GM12874 (cell line): Measurements from ENCODE around the gene RPP30.

Experiments used
- TF ChIP-seq, protein P1 (sequence below): IDR thresholded peaks from 2 replicates; pipeline ENCODE4 v1.5.1; 2011; ENCODE audit warnings: low read depth, mild to moderate bottlenecking, control low read depth, low read length, moderate library complexity; ENCODE audit not compliant: insufficient read depth

The RPP30 gene

GRCh38 chr10:90927293-90927692 lies 55.5 kb downstream of the RPP30 start:
- TF ChIP-seq, protein P1, sequence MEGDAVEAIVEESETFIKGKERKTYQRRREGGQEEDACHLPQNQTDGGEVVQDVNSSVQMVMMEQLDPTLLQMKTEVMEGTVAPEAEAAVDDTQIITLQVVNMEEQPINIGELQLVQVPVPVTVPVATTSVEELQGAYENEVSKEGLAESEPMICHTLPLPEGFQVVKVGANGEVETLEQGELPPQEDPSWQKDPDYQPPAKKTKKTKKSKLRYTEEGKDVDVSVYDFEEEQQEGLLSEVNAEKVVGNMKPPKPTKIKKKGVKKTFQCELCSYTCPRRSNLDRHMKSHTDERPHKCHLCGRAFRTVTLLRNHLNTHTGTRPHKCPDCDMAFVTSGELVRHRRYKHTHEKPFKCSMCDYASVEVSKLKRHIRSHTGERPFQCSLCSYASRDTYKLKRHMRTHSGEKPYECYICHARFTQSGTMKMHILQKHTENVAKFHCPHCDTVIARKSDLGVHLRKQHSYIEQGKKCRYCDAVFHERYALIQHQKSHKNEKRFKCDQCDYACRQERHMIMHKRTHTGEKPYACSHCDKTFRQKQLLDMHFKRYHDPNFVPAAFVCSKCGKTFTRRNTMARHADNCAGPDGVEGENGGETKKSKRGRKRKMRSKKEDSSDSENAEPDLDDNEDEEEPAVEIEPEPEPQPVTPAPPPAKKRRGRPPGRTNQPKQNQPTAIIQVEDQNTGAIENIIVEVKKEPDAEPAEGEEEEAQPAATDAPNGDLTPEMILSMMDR, result no peak

- TF ChIP-seq, protein P1, result no peak
Measured at GRCh38 chr10:90929179-90929578, 57.4 kb downstream of the RPP30 start.

DNA sequence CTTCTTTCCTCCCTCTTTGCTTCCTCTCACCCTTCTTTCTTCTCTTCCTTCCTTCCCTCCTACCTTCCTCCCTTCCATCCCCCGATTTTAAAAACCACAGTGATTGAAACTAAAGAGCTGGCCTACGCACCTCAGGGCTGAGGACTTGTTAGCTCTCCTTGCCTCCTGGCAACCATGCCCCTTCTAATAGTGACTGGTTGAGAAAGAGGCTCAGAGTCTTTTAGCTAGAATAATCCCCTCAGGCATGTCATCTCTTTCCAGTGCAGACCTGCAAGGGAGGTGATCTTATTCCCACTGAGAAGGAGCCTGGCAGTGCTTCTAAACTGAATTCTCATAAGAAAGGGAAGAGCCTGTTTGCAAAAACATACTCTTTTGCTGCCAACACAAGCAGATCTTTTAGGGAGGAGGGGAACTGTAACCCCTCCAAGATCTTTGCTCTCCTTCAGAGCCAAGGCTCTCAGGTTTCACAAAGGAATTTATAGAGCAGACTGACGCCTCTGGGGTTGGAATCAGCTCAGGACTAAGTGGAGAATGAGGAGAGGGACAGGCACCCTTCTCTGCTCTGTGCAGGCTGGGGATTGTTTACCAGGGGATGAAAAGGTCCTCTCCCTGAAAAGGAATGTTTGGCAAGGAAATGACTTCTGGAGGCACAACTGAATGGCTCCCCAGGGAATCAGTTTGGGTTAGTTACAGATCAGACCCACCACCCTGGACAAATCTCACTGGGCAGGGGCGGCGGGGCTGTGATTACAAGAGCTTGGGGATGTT lies 58.5 kb downstream of the RPP30 start:
- TF ChIP-seq, protein P1, result no peak

DNA sequence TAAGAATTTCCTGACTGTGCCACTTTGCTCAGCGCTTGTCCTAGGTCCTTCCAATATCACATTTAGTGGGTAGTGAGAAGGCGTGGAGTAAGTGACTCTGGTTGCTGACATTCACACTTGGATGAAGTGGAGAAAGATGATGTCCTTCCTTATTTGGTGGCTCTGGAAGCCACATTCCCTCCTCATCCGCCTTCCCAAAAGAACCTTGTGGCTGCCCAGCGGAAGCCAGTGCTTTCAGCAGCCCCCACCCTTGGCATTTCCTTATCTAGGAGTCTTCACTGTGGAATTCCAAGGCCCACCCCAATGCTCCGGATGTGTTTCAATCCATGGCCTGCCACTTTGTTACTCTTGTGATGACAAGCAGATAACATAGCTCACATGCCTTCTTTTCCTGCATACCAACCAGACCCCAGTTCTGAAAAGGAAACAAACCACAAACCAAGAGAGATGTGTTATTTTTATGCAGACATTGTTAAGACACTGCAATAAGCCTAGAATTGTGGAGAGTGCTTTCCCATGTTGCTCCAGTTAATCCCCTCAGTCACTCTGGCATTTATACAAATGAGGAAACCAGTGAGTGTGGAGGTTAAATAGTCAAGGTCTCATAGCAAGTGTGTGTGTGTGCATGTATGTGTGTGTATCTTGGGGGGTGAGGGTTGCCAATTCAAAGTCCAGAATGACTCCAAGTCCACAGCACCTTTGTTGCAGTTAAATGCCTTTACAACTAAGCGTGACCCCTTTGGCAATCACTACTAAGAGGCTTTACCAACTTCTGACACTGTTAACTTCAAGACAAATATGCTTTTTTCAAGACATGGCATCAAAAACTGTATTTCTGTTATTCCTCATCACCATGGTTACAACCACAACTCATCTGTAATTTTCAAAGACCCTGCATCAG lies 59.4 kb downstream of the RPP30 start:
- TF ChIP-seq, protein P1, result no peak

DNA sequence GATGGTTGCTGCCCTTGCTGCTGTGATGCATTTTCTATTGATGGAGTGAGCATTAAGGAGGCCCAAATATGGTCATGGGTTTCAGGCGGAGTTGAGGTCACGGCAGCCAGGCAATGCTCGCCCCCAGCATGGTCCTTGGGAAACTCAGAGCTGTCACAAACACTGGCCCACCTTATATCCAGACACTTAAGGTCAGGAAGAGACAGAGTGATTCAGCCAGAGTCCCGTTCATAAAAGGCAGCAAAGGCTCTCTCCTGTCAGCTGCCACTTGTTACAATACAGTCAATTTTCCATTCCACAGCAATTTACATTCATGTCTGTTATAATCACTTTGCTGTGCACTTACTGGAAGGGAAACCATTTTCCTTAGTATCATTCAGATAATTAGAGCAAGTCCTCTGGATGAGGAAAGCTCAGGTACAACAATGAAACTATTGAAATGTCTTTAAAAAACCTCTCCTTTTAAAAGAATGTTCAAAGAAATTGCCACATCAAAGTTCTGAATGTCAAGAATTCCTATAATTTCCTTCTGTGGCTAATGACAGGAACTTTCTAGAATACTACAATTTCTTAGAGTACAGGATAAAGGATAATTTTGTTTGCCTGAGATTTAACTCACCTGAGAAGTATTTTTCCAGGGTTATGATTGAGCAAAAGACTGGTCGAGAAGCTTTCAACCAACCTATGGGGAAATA lies 64.0 kb downstream of the RPP30 start:
- TF ChIP-seq, protein P1, result no peak

DNA sequence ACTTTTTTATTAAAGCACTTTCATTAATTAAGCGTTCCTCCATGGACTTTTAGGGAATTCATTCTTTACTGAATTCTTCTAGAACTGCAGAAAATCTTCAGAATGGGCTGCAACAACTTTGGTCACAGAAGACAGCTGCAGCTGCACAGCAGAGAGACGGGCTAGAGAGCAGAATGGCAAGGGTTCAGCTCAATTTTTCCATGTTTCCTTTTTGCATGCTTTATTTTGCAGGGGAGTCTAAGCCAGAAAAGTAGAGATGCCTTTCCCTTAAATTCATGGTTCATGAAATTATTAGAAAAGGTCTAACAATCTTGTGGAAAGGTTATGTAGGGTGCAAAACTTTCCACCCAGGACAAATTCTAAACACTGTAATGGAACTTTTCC lies 64.5 kb downstream of the RPP30 start:
- TF ChIP-seq, protein P1, result no peak
